GM21529 (cell line): ENCODE data around the gene GARRE1.

Experiments
- ATAC-seq: cut with Tn5 transposase; IDR thresholded peaks from one replicate; pipeline ENCODE4 v1.9.1; 2021; ENCODE audit not compliant: unreplicated experiment

The GARRE1 gene

GRCh38 chr19:34287662-34288140 is 33.3 kb downstream of the GARRE1 start:
- no peak for ATAC-seq

GRCh38 chr19:34288381-34288780 is 34.0 kb downstream of the GARRE1 start:
- ATAC-seq: no peak

- ATAC-seq: no peak
Observed at GRCh38 chr19:34291235-34291634, 36.9 kb downstream of the GARRE1 start.

GRCh38 chr19:34295103-34295502 is 40.7 kb downstream of the GARRE1 start:
- ATAC-seq: no peak

- no peak for ATAC-seq
Observed at GRCh38 chr19:34298891-34299520, 44.7 kb downstream of the GARRE1 start.

GRCh38 chr19:34299576-34299975 is 45.2 kb downstream of the GARRE1 start:
- ATAC-seq: no peak

- ATAC-seq: no peak
Observed at GRCh38 chr19:34300380-34300779, 46.0 kb downstream of the GARRE1 start.

GRCh38 chr19:34300962-34301361 is 46.6 kb downstream of the GARRE1 start:
- no peak for ATAC-seq
